BE2C (cell line): ENCODE results near the gene DOK1.

ENCODE experiments used
- DNase-seq: peaks from one replicate; pipeline ENCODE4 v3.0.0-alpha.2; 2020
- H3K27me3 ChIP-seq: fragments of 250-450 bp; sonication (Bioruptor Pico); 2 replicates; pipeline ENCODE4 v1.5.1; 2020; ENCODE audit warnings: mild to moderate bottlenecking
- H3K36me3 ChIP-seq: fragments of 250-450 bp; sonication (Bioruptor Pico); 2 replicates; pipeline ENCODE4 v1.5.1; 2020; ENCODE audit warnings: mild to moderate bottlenecking
- H3K4me1 ChIP-seq: fragments of 250-450 bp; sonication (Bioruptor Pico); 2 replicates; pipeline ENCODE4 v1.5.1; 2020
- H3K4me3 ChIP-seq: 2 replicates; pipeline ENCODE4 v1.5.1; 2011; ENCODE audit warnings: low read depth, low read length
- H3K9me3 ChIP-seq: fragments of 250-450 bp; sonication (Bioruptor Pico); 2 replicates; pipeline ENCODE4 v1.5.1; 2020
- CTCF ChIP-seq: IDR thresholded peaks from 2 replicates; pipeline ENCODE4 v1.5.1; 2012; ENCODE audit warnings: mild to moderate bottlenecking, low read depth, low read length

The DOK1 gene

GRCh38 chr2:74515271-74515980, 39.1 kb upstream of the DOK1 start:
- no peaks in the 10 kb centered on the region; the same call in 1 of the 2 replicates for H3K9me3 ChIP-seq
- peak overlapping the region; percentile 74 for H3K4me3 ChIP-seq
- no peak for TF ChIP-seq CTCF
- peaks cover 4% of the 10 kb centered on the region for H3K4me1 ChIP-seq
- peaks cover 54% of the 10 kb centered on the region for H3K36me3 ChIP-seq
- no peak for DNase-seq
- no peaks in the 10 kb centered on the region for H3K27me3 ChIP-seq

GRCh38 chr2:74515981-74516633, 38.4 kb upstream of the DOK1 start:
- no peak for DNase-seq
- H3K9me3 ChIP-seq: no peaks in the 10 kb centered on the region; the same call in 1 of the 2 replicates
- no peak overlapping the region for H3K4me3 ChIP-seq
- H3K4me1 ChIP-seq: peaks cover 4% of the 10 kb centered on the region
- no peak for TF ChIP-seq CTCF
- no peaks in the 10 kb centered on the region for H3K27me3 ChIP-seq
- H3K36me3 ChIP-seq: peaks cover 54% of the 10 kb centered on the region

GRCh38 chr2:74516650-74517049, 37.9 kb upstream of the DOK1 start:
- peaks cover 54% of the 10 kb centered on the region for H3K36me3 ChIP-seq
- peaks cover 4% of the 10 kb centered on the region for H3K4me1 ChIP-seq
- no peaks in the 10 kb centered on the region; the same call in 1 of the 2 replicates for H3K9me3 ChIP-seq
- no peak overlapping the region; the same call in 1 of the 2 replicates for H3K4me3 ChIP-seq
- no peaks in the 10 kb centered on the region for H3K27me3 ChIP-seq
- DNase-seq: no peak
- no peak for TF ChIP-seq CTCF

- H3K4me3 ChIP-seq: no peak overlapping the region
- DNase-seq: no peak
- no peak for TF ChIP-seq CTCF
- H3K27me3 ChIP-seq: no peaks in the 10 kb centered on the region
- H3K4me1 ChIP-seq: no peaks in the 10 kb centered on the region; the same call in 1 of the 2 replicates
- no peaks in the 10 kb centered on the region for H3K9me3 ChIP-seq
- peaks cover 46% of the 10 kb centered on the region for H3K36me3 ChIP-seq
These were observed 32.0 kb upstream of the DOK1 start for GRCh38 chr2:74522516-74522915.

GRCh38 chr2:74524005-74524404, 30.5 kb upstream of the DOK1 start:
- DNase-seq: no peak
- H3K27me3 ChIP-seq: no peaks in the 10 kb centered on the region
- peaks cover 36% of the 10 kb centered on the region for H3K36me3 ChIP-seq
- H3K4me3 ChIP-seq: no peak overlapping the region
- H3K4me1 ChIP-seq: no peaks in the 10 kb centered on the region
- TF ChIP-seq CTCF: no peak
- H3K9me3 ChIP-seq: no peaks in the 10 kb centered on the region

GRCh38 chr2:74524955-74525716, 29.4 kb upstream of the DOK1 start:
- H3K4me1 ChIP-seq: no peaks in the 10 kb centered on the region
- TF ChIP-seq CTCF: no peak
- no peak overlapping the region for H3K4me3 ChIP-seq
- no peaks in the 10 kb centered on the region for H3K9me3 ChIP-seq
- H3K36me3 ChIP-seq: peaks cover 26% of the 10 kb centered on the region
- DNase-seq: no peak
- H3K27me3 ChIP-seq: no peaks in the 10 kb centered on the region
